Measurements from ENCODE around the gene B3GNT3. TPM values are rescaled to one million over a fixed set of nuclear protein-coding genes. Genes with fewer than 3 reads are reported as not detected.
A peak's percentile ranks its signal among the peaks of the same experiment; 100 is the strongest.

Gene B3GNT3
- total RNA-seq, 1 experiment from 2014 or later: 2.8 TPM

DNA sequence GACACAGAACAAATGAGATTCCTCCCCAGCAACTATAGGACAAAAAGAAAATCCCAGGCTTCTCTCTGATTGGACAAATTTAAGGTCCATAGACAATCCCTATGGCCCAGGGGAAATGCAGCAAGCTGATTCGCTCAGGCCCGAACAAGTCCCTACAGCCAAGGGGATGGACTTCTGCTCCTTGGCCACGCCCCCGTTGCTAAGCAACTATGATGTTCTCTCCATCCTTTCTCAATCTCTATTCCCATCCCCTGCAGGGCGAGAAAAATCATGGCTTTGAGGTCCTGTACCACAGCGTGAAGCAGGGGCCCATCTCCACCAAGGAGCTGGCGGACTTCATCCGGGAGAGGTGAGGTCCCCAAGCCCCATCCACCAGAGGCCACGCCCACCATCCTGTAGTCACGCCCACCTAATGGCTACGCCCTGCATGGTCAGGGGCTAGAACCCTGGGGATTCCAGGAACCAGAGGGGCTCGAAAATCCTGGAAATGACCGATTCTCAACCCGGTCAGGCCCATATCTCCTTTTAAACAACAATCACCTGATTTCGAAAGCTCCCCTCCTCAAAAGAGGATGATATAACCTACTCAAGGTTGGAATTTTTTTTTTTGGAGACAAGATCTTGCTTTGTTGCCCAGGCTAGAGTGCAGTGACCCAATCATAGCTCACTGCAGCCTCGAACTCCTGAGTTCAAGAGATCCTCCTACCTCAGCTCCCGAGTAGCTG is 32.3 kb upstream of the B3GNT3 start:
- H3K4me1 ChIP-seq: no peaks in the 10 kb centered on the region
- POLR2A ChIA-PET: interaction anchor here (0.6 kb wide), 1 partner anchor 324 kb away, joined by 5 read pairs; no protein-coding TSS in a partner anchor
- Mint-ChIP-seq H3K36me3 (ENCODE audit: insufficient read depth, unreplicated experiment) (no peaks in the 10 kb centered on the region), H3K4me1 (ENCODE audit: low read depth, unreplicated experiment) (no peaks in the 10 kb centered on the region), H3K4me3 (ENCODE audit: unreplicated experiment) (no peak overlapping the region), H3K9me3 (ENCODE audit: unreplicated experiment) (no peaks in the 10 kb centered on the region), H3K27me3 (ENCODE audit: insufficient read depth, unreplicated experiment) (no peaks in the 10 kb centered on the region), H3K27ac (ENCODE audit: unreplicated experiment) (no peak overlapping the region)
- no peak for TF ChIP-seq CTCF (IDR thresholded peaks at IDR 0.05; ENCODE audit: insufficient read depth in 1 of 2, low read depth in 1 of 2, low read length in 1 of 2, severe bottlenecking in 1 of 2, unreplicated experiment in 1 of 2)
- intact Hi-C loops (cut with micrococcal nuclease; ENCODE audit: unreplicated experiment): no loop called here
- H3K36me3 ChIP-seq (ENCODE audit: control insufficient read depth, insufficient read depth, low read length): no peaks in the 10 kb centered on the region
- no TSS peak for BruUV-seq (replicated peaks)
- H3K9me3 ChIP-seq: no peaks in the 10 kb centered on the region
- H3K27me3 ChIP-seq (replicated peaks; ENCODE audit: control insufficient read depth, insufficient read depth, low read length): no peaks in the 10 kb centered on the region
- peak; percentile 60 to 81 for DNase-seq
- CTCF ChIA-PET: no interaction called here
- no peak overlapping the region for H3K4me3 ChIP-seq (ENCODE audit: low read depth, low read length)

DNA sequence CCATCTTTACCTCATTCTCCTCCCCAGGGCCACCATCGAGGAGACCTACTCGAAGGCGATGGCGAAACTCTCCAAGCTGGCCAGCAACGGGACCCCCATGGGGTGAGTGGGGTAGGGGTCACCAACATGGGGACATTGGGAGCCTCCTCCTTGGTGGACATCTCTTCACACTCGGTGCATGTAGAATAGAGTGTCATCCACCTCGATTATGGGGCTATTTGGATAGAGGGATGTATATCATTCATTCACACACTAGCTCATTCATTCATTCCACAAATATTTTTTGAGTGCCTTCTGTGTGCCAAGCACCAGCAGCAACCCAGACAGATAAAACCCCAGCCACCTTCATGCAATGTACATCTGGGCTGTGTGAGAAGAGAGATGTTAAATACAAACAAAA is 30.6 kb upstream of the B3GNT3 start:
- BruUV-seq (replicated peaks): no TSS peak
- no peaks in the 10 kb centered on the region for H3K4me1 Mint-ChIP-seq (ENCODE audit: low read depth, unreplicated experiment)
- H3K27me3 ChIP-seq (replicated peaks; ENCODE audit: control insufficient read depth, insufficient read depth, low read length): no peaks in the 10 kb centered on the region
- H3K4me3 ChIP-seq (ENCODE audit: low read depth, low read length): no peak overlapping the region
- no peak for DNase-seq
- H3K4me1 ChIP-seq: no peaks in the 10 kb centered on the region
- H3K36me3 Mint-ChIP-seq (ENCODE audit: insufficient read depth, unreplicated experiment): no peaks in the 10 kb centered on the region
- ChIA-PET CTCF (no interaction called here), POLR2A (no interaction called here)
- H3K9me3 Mint-ChIP-seq (ENCODE audit: unreplicated experiment): no peaks in the 10 kb centered on the region
- H3K9me3 ChIP-seq: no peaks in the 10 kb centered on the region
- no peak overlapping the region for H3K27ac Mint-ChIP-seq (ENCODE audit: unreplicated experiment)
- no peaks in the 10 kb centered on the region for H3K27me3 Mint-ChIP-seq (ENCODE audit: insufficient read depth, unreplicated experiment)
- no peaks in the 10 kb centered on the region for H3K36me3 ChIP-seq (ENCODE audit: control insufficient read depth, insufficient read depth, low read length)
- no peak for TF ChIP-seq CTCF (IDR thresholded peaks at IDR 0.05; ENCODE audit: insufficient read depth in 1 of 2, low read depth in 1 of 2, low read length in 1 of 2, severe bottlenecking in 1 of 2, unreplicated experiment in 1 of 2)
- H3K4me3 Mint-ChIP-seq (ENCODE audit: unreplicated experiment): no peak overlapping the region
- intact Hi-C loops (cut with micrococcal nuclease; ENCODE audit: unreplicated experiment): no loop called here

GRCh38 chr19:17765069-17765618 is 29.8 kb upstream of the B3GNT3 start:
- intact Hi-C loops (cut with micrococcal nuclease; ENCODE audit: unreplicated experiment): loop anchor here (5.0 kb wide), 1 partner anchor 88 kb away; no protein-coding TSS in a partner anchor
- CTCF ChIA-PET: no interaction called here
- no peak for TF ChIP-seq CTCF (IDR thresholded peaks at IDR 0.05; ENCODE audit: insufficient read depth in 1 of 2, low read depth in 1 of 2, low read length in 1 of 2, severe bottlenecking in 1 of 2, unreplicated experiment in 1 of 2)
- DNase-seq: no peak
- Mint-ChIP-seq H3K9me3 (ENCODE audit: unreplicated experiment) (no peaks in the 10 kb centered on the region), H3K4me1 (ENCODE audit: low read depth, unreplicated experiment) (no peaks in the 10 kb centered on the region), H3K27me3 (ENCODE audit: insufficient read depth, unreplicated experiment) (no peaks in the 10 kb centered on the region), H3K27ac (ENCODE audit: unreplicated experiment) (no peak overlapping the region), H3K36me3 (ENCODE audit: insufficient read depth, unreplicated experiment) (no peaks in the 10 kb centered on the region), H3K4me3 (ENCODE audit: unreplicated experiment) (no peak overlapping the region)
- BruUV-seq (replicated peaks): no TSS peak
- Histone ChIP-seq H3K27me3 (replicated peaks; ENCODE audit: control insufficient read depth, insufficient read depth, low read length) (no peaks in the 10 kb centered on the region), H3K4me1 (no peaks in the 10 kb centered on the region), H3K36me3 (ENCODE audit: control insufficient read depth, insufficient read depth, low read length) (no peaks in the 10 kb centered on the region), H3K9me3 (no peaks in the 10 kb centered on the region), H3K4me3 (ENCODE audit: low read depth, low read length) (no peak overlapping the region)
- POLR2A ChIA-PET: no interaction called here

Data from Caco-2 (cell line).